ENCODE results near the gene NFE2L2.
"Not testable (repeated sequence)": the region's sequence is repeated elsewhere in the genome, so short reads cannot be mapped to it uniquely, and the experiment has no call there.

The NFE2L2 gene

GRCh38 chr2:177190941-177191340 is 73.6 kb downstream of the NFE2L2 start:
- no peak for DNase-seq (ENCODE audit: low read depth)

- no peak for DNase-seq (ENCODE audit: low read depth)
Observed at GRCh38 chr2:177188482-177189469, 75.8 kb downstream of the NFE2L2 start.

GRCh38 chr2:177187631-177188312 is 76.8 kb downstream of the NFE2L2 start:
- no peak for DNase-seq (ENCODE audit: low read depth)

- DNase-seq (ENCODE audit: low read depth): not testable (repeated sequence)
Observed at GRCh38 chr2:177186038-177186437, 78.5 kb downstream of the NFE2L2 start.

GRCh38 chr2:177184606-177185005 is 79.9 kb downstream of the NFE2L2 start:
- no peak for DNase-seq (ENCODE audit: low read depth)

- no peak for DNase-seq (ENCODE audit: low read depth)
Observed at GRCh38 chr2:177183860-177184259, 80.7 kb downstream of the NFE2L2 start.

All from CMK (cell line).